Astrocyte (in vitro differentiated cells and primary cell): Measurements from ENCODE around the gene GLS2. TPM values are rescaled to one million over a fixed set of nuclear protein-coding genes. Genes with fewer than 3 reads are reported as not detected.

Experiments
- DNase-seq: peaks from one replicate; pipeline ENCODE4 v3.0.0-alpha.2; 2010; ENCODE audit warnings: low read depth
- FAIRE-seq: peaks from 2 replicates; lab custom pipeline; 2011; peaks lifted over from hg19 to GRCh38; lab: Jason Lieb, UNC
- H2AFZ ChIP-seq: 2 replicates; pipeline ENCODE4 v1.6.0; 2012; ENCODE audit warnings: low read depth, low read length, inconsistent platforms
- H3K27ac ChIP-seq: 2 replicates; pipeline ENCODE4 v1.5.1; 2011; ENCODE audit warnings: low read depth, low read length, inconsistent platforms
- H3K27me3 ChIP-seq: 2 replicates; pipeline ENCODE4 v1.6.0; 2011; ENCODE audit warnings: low read length, inconsistent platforms; ENCODE audit not compliant: insufficient read depth
- H3K36me3 ChIP-seq: 2 replicates; pipeline ENCODE4 v1.5.1; 2011; ENCODE audit warnings: low read length, inconsistent platforms; ENCODE audit not compliant: insufficient read depth
- H3K4me1 ChIP-seq: 2 replicates; pipeline ENCODE4 v1.5.1; 2011; ENCODE audit warnings: low read length, inconsistent platforms; ENCODE audit not compliant: insufficient read depth
- H3K4me2 ChIP-seq: 2 replicates; pipeline ENCODE4 v1.6.0; 2012; ENCODE audit warnings: low read length, inconsistent platforms
- H3K4me3 ChIP-seq: 2 replicates; pipeline ENCODE4 v1.5.1; 2011; ENCODE audit warnings: low read depth, mild to moderate bottlenecking, low read length, inconsistent platforms; ENCODE audit not compliant: insufficient read depth
- H3K79me2 ChIP-seq: 2 replicates; pipeline ENCODE4 v1.6.0; 2012; ENCODE audit warnings: mild to moderate bottlenecking, low read length, inconsistent platforms; ENCODE audit not compliant: insufficient read depth
- H3K9ac ChIP-seq: 2 replicates; pipeline ENCODE4 v1.6.0; 2012; ENCODE audit warnings: mild to moderate bottlenecking, low read length, inconsistent platforms
- H3K9me3 ChIP-seq: 2 replicates; pipeline ENCODE4 v1.5.1; 2012; ENCODE audit warnings: low read depth, mild to moderate bottlenecking, low read length, inconsistent platforms; ENCODE audit not compliant: insufficient read depth
- H4K20me1 ChIP-seq: 2 replicates; pipeline ENCODE4 v1.6.0; 2012; ENCODE audit warnings: low read length, inconsistent platforms; ENCODE audit not compliant: insufficient read depth
- H3K27ac Mint-ChIP-seq: one replicate; pipeline ENCODE4 v1.8.0; 2021; ENCODE audit warnings: mild to moderate bottlenecking, mixed read lengths; ENCODE audit not compliant: unreplicated experiment
- H3K27me3 Mint-ChIP-seq: one replicate; pipeline ENCODE4 v1.8.0; 2021; ENCODE audit warnings: low read depth, mixed read lengths; ENCODE audit not compliant: unreplicated experiment
- H3K36me3 Mint-ChIP-seq: one replicate; pipeline ENCODE4 v1.8.0; 2021; ENCODE audit warnings: low read depth, mixed read lengths; ENCODE audit not compliant: unreplicated experiment
- H3K4me1 Mint-ChIP-seq: one replicate; pipeline ENCODE4 v1.8.0; 2021; ENCODE audit warnings: low read depth, mixed read lengths; ENCODE audit not compliant: unreplicated experiment
- H3K4me3 Mint-ChIP-seq: one replicate; pipeline ENCODE4 v1.8.0; 2021; ENCODE audit warnings: mild to moderate bottlenecking, moderate library complexity, mixed read lengths; ENCODE audit not compliant: unreplicated experiment
- H3K9me3 Mint-ChIP-seq: one replicate; pipeline ENCODE4 v1.8.0; 2021; ENCODE audit warnings: mild to moderate bottlenecking, mixed read lengths; ENCODE audit not compliant: unreplicated experiment
- CTCF ChIP-seq: IDR thresholded peaks from 2 replicates; pipeline ENCODE4 v1.5.1; 2011; ENCODE audit warnings: low read depth, mild to moderate bottlenecking, inconsistent platforms, low read length, moderate library complexity; ENCODE audit not compliant: insufficient read depth
- EZH2 ChIP-seq: IDR thresholded peaks from 2 replicates; pipeline ENCODE4 v1.6.1; 2012; ENCODE audit warnings: mild to moderate bottlenecking, low read length, inconsistent platforms; ENCODE audit not compliant: insufficient read depth
- total RNA-seq: library from RNA; stranded (reverse); gene quantifications from 2 replicates; pipeline ENCODE4 v1.2.1, GENCODE V29; 2021

The GLS2 gene
- total RNA-seq, 1 donor from 2014 or later, result 1.1 TPM

GRCh38 chr12:56522411-56523193 lies 34.6 kb upstream of the GLS2 start:
- Histone ChIP-seq H3K4me3 (peak overlapping the region; percentile 90), H2AFZ (peak overlapping the region; percentile 35), H3K4me2 (peak overlapping the region; percentile 95), H3K9ac (peak overlapping the region; percentile 96), H3K27me3 (no peaks in the 10 kb centered on the region), H3K36me3 (no peaks in the 10 kb centered on the region), H3K4me1 (peaks cover 15% of the 10 kb centered on the region), H4K20me1 (no peaks in the 10 kb centered on the region), H3K27ac (peak overlapping the region; percentile 82), H3K9me3 (no peaks in the 10 kb centered on the region), H3K79me2 (peaks cover 51% of the 10 kb centered on the region)
- Mint-ChIP-seq H3K4me3 (peak overlapping the region; percentile 89), H3K27ac (peak overlapping the region; percentile 77), H3K27me3 (no peaks in the 10 kb centered on the region), H3K9me3 (no peaks in the 10 kb centered on the region), H3K36me3 (no peaks in the 10 kb centered on the region), H3K4me1 (peaks cover 25% of the 10 kb centered on the region)
- TF ChIP-seq EZH2 (no peak), CTCF (no peak)
- FAIRE-seq (peak; percentile 82), DNase-seq (peak; percentile 60)

GRCh38 chr12:56521590-56522371 lies 33.8 kb upstream of the GLS2 start, which contains the start of gene RBMS2:
TSS of gene RBMS2 (plus strand) at chr12:56521820. CDS start at chr12:56522024, 204 bp downstream.
- Mint-ChIP-seq H3K36me3 (no peaks in the 10 kb centered on the region), H3K27ac (peak within 1 kb of the TSS; percentile 77), H3K27me3 (no peaks in the 10 kb centered on the region), H3K9me3 (no peaks in the 10 kb centered on the region), H3K4me1 (peaks cover 20% of the 10 kb centered on the region), H3K4me3 (peak within 1 kb of the TSS; percentile 89)
- DNase-seq, result peak; percentile 91
- Histone ChIP-seq H3K4me3 (peak within 1 kb of the TSS; percentile 90), H3K27ac (peak within 1 kb of the TSS; percentile 82), H3K9me3 (no peaks in the 10 kb centered on the region), H3K36me3 (no peaks in the 10 kb centered on the region), H3K27me3 (no peaks in the 10 kb centered on the region), H4K20me1 (no peaks in the 10 kb centered on the region), H3K4me1 (peaks cover 9% of the 10 kb centered on the region), H3K9ac (peak within 1 kb of the TSS; percentile 96), H3K79me2 (peaks cover 43% of the 10 kb centered on the region), H2AFZ (peak within 1 kb of the TSS; percentile 54), H3K4me2 (peak within 1 kb of the TSS; percentile 95)
- TF ChIP-seq CTCF, result no peak
- no peak for TF ChIP-seq EZH2
- peak; percentile 49 for FAIRE-seq
